Heart left ventricle (tissue), 16 donors: ENCODE data around the gene ARHGEF3. TPM values are rescaled to one million over a fixed set of nuclear protein-coding genes. Genes with fewer than 3 reads are reported as not detected.
"Not testable (repeated sequence)": the region's sequence is repeated elsewhere in the genome, so short reads cannot be mapped to it uniquely, and the experiment has no call there.

Source experiments
- ATAC-seq, 4 donors: fragments of 200-7000 bp; cut with Tn5 transposase; one replicate each; pipeline ENCODE4 v1.9.1; 2020 to 2022; ENCODE audit warnings: moderate library complexity in 4 of 4, mild to moderate bottlenecking in 3 of 4, moderate number of reproducible peaks in 1 of 4
- DNase-seq, 5 donors: peaks; one replicate each; pipeline ENCODE4 v3.0.0-alpha.2; 2020
- H3K27ac ChIP-seq, 12 donors: fragments of 200-600 bp; sonication (generic) in 4 of 12; one replicate each; pipeline versions ENCODE4 v1.5.0 to v1.8.0; 2016 to 2022; ENCODE audit warnings: mild to moderate bottlenecking in 2 of 12
- H3K27me3 ChIP-seq, 9 donors: fragments of 200-600 bp; sonication (generic) in 2 of 9; one replicate each; pipeline versions ENCODE4 v1.5.1 to v1.8.0; 2016 to 2022; ENCODE audit warnings: mild to moderate bottlenecking in 3 of 9
- H3K36me3 ChIP-seq, 9 donors: fragments of 200-600 bp; sonication (generic) in 2 of 9; one replicate each; pipeline versions ENCODE4 v1.5.0 to v1.8.0; 2018 to 2022; ENCODE audit warnings: mild to moderate bottlenecking in 2 of 9
- H3K4me1 ChIP-seq, 12 donors: fragments of 200-600 bp; sonication (generic) in 4 of 12; one replicate each; pipeline versions ENCODE4 v1.5.0 to v1.8.0; 2016 to 2022; ENCODE audit warnings: mild to moderate bottlenecking in 3 of 12
- H3K4me3 ChIP-seq, 12 donors: fragments of 200-600 bp; sonication (generic) in 4 of 12; one replicate each; pipeline versions ENCODE4 v1.5.0 to v1.8.0; 2017 to 2022; ENCODE audit warnings: mild to moderate bottlenecking in 9 of 12, moderate library complexity in 4 of 12
- H3K9me3 ChIP-seq, 12 donors: fragments of 200-600 bp; sonication (generic) in 4 of 12; one replicate each; pipeline versions ENCODE4 v1.5.0 to v1.8.0; 2016 to 2022; ENCODE audit warnings: mild to moderate bottlenecking in 1 of 12
- CTCF ChIP-seq, 12 donors: fragments of 200-600 bp; sonication (generic) in 4 of 12; IDR thresholded peaks; one replicate each; pipeline versions ENCODE4 v1.5.0 to v1.8.0; 2018 to 2022; ENCODE audit warnings: antibody characterized with exemption in 12 of 12, mild to moderate bottlenecking in 5 of 12
- POLR2A ChIP-seq, 2 donors: fragments of 450-650 bp; IDR thresholded peaks; one replicate each; pipeline ENCODE4 v1.6.1; 2017; ENCODE audit warnings: antibody characterized with exemption in 2 of 2, mild to moderate bottlenecking in 2 of 2, moderate library complexity in 2 of 2
- WGBS, 4 donors: extraction: QIAGEN DNeasy Blood & Tissue Kit in 2 of 4; methylation state at CpG; one replicate each; pipeline versions ENCODE4 v1.1.5 to v1.1.7; 2013 to 2018; 5-methylcytosine and 5-hydroxymethylcytosine counted together
- intact Hi-C, 10 donors: fragments of 100-400 bp; cut with DNase I; formaldehyde crosslinking; loops; one replicate each; pipeline versions ENCODE4 v1.11.1 to v1.14.2; 2022
- polyA plus RNA-seq, 2 donors: library from polyadenylated mRNA; stranded (reverse); fragments of 200-250 nt; gene quantifications; one replicate each; pipeline ENCODE4 v1.2.3, GENCODE V29; 2013
- total RNA-seq, 9 donors: library from RNA; depleted of rRNA in 2 of 9; stranded (reverse); fragments of >200 nt in 2 of 9; fragmentation: NEBNext Ultra II Directional in 3 of 9; extraction: Animal tissue kit (Norgen Biotek cat#: 25700) in 3 of 9; gene quantifications; one replicate each; pipeline versions ENCODE4 v1.1.0 to v1.2.4, GENCODE V29; 2016 to 2023
- donor health status: ischemic (EF 13 %, LVEDD 7.1; RV severe dilation, severe dysfunction).
- donor health status: healthy with polysubstance abuse.
- donor health status: DM: no; HTN: yes; CAD: no.
- donor health status: DM: no; HTN: no; CAD: no.
- donor health status: ischemic (EF 25% LVEDD 6.9; RV normal size, moderate dysfunction).
- donor health status: ischemic (EF 25% LVEDD 5.7; RV mildly dilated, moderate dysfunction).
- donor health status: healthy.
- donor health status: DM: yes; HTN: yes; CAD: no.
- donor health status: ischemic (EF 35%, LVEDD 5.7; RV mildly dilated, moderate dysfunction).
- donor health status: nonischemic (EF 11% LVEDD 7.7; RV severe dilation, severe dysfunction).
- donor health status: DM: yes; HTN: yes; CAD: no.
- donor health status: PGD.
- donor health status: ischemic (EF 29% LVEDD 5.4; RV normal size, mild dysfunction).
- donor health status: nonischemic (EF 23%, LVEDD 6.1; RV moderate dilation, normal function).

ARHGEF3 gene
- total and polyA plus RNA-seq, 11 donors: 6.5 to 36.8 (median 16.8) TPM

DNA sequence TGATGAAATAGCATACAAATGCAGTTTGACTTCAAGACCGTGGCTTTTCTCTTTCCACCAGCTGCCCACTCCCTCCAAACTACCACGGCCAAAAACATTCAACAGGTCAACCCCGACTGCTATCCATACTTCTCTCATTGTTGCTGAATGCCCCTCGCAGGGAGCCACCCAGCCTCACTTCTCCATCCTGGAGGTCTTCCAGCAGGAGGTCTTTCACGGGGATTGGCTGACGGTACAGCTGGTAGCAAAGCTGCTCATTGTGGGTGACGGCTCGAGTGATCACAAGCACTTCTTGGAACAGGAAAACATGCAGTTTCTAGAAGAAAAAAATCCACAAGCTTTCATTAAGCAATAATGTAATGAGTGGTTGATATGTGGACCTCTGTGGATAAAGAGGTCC, 69.6 kb downstream of the ARHGEF3 start:
- 92 to 96% (median 93%) methylated on average over 8 of the region's 8 CpGs for WGBS, 4 donors
- H3K9me3 ChIP-seq: no peaks in the 10 kb centered on the region
- H3K4me3 ChIP-seq: no peak overlapping the region
- ATAC-seq (no peak), DNase-seq (no peak)
- no peak overlapping the region for H3K27ac ChIP-seq
- TF ChIP-seq CTCF (IDR thresholded peaks at IDR 0.05): no peak
- no peaks in the 10 kb centered on the region for H3K27me3 ChIP-seq
- H3K36me3 ChIP-seq: peaks cover 3 to 97% (median 78%) of the 10 kb centered on the region in 9 donors
- intact Hi-C loops: no loop called here
- H3K4me1 ChIP-seq: no peaks in the 10 kb centered on the region

DNA sequence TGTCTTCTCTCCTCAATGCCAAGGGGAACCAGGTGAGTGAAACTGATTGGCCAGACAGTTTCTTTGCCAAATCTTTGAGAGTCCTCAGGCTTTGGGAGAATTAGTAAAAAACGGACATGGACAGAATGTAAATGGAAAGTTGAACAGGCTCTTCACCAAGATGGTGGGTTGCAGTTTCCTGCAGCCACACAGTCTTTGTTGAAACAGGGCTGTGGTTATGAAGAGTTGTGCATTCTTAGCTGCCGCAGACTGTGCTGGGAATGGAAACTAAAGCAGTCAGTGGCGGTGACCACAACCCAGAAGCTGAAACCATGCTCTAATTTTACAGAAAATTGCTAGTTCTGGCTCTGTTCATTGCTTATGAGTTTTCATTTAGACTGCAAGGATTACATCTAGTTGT, 76.6 kb downstream of the ARHGEF3 start:
- intact Hi-C loops: no loop called here
- peaks cover 0 to 69% (median 59%) of the 10 kb centered on the region in 9 donors for H3K36me3 ChIP-seq
- 83 to 91% (median 88%) methylated on average over 3 of the region's 3 CpGs for WGBS, 4 donors

DNA sequence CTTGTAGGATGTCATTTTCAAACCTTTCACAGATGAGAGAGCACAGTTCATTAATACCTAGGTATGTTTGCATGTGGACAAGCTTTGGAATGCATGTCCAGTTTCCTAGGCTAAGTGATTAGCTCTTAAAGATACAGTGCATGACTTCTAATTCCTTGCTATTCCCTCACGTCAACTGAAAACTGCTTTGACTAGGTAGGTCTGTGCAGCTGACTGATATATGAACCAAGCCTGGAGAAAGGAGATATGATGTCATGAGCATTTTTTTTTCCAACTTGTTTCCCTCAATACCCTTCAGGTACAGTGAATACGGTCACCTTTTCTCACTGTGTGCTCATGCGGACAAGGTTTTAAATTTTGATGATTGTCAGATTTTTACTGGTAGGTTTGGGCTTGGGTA, 77.1 kb downstream of the ARHGEF3 start:
- intact Hi-C loops: no loop called here
- Histone ChIP-seq H3K4me1 (no peaks in the 10 kb centered on the region), H3K9me3 (no peaks in the 10 kb centered on the region), H3K27me3 (no peaks in the 10 kb centered on the region), H3K27ac (peak overlapping the region in 1 of 12 donors; percentile 4), H3K36me3 (peaks cover 0 to 64% (median 54%) of the 10 kb centered on the region in 9 donors), H3K4me3 (no peak overlapping the region)
- TF ChIP-seq CTCF (IDR thresholded peaks at IDR 0.05) (no peak), POLR2A (IDR thresholded peaks at IDR 0.05) (no peak)
- WGBS, 4 donors: 94 to 96% (median 95%) methylated on average over 3 of the region's 3 CpGs
- DNase-seq (no peak), ATAC-seq (no peak)

More for the DNA sequence above, 76.6 kb downstream of the ARHGEF3 start:
- Histone ChIP-seq H3K4me1 (no peaks in the 10 kb centered on the region), H3K4me3 (no peak overlapping the region), H3K9me3 (no peaks in the 10 kb centered on the region), H3K27ac (peak overlapping the region in 1 of 12 donors; percentile 4), H3K27me3 (no peaks in the 10 kb centered on the region)
- no peak for TF ChIP-seq POLR2A (IDR thresholded peaks at IDR 0.05)
- TF ChIP-seq CTCF (IDR thresholded peaks at IDR 0.05): no peak
- ATAC-seq (no peak), DNase-seq (no peak)

GRCh38 chr3:56720849-56721248, 80.9 kb downstream of the ARHGEF3 start:
- H3K27ac ChIP-seq: no peak overlapping the region
- DNase-seq: no peak
- peaks cover 0 to 5% (median 0%) of the 10 kb centered on the region in 12 donors for H3K9me3 ChIP-seq
- H3K27me3 ChIP-seq: no peaks in the 10 kb centered on the region
- no peak overlapping the region for H3K4me3 ChIP-seq
- TF ChIP-seq POLR2A (IDR thresholded peaks at IDR 0.05) (no peak), CTCF (IDR thresholded peaks at IDR 0.05) (no peak)
- peaks cover 0 to 26% (median 16%) of the 10 kb centered on the region in 9 donors for H3K36me3 ChIP-seq
- no peaks in the 10 kb centered on the region for H3K4me1 ChIP-seq
- intact Hi-C loops: no loop called here
- no peak for ATAC-seq

- H3K27me3 ChIP-seq, H3K27ac ChIP-seq, H3K4me1 ChIP-seq, H3K4me3 ChIP-seq, DNase-seq, ATAC-seq, intact Hi-C loops: not testable (repeated sequence)
- 86 to 98% (median 94%) methylated on average over 8 to 21 of the region's 21 CpGs for WGBS, 4 donors
- peaks cover 0 to 10% (median 2%) of the 10 kb centered on the region in 9 donors for H3K36me3 ChIP-seq
- H3K9me3 ChIP-seq: peaks cover 0 to 15% (median 3%) of the 10 kb centered on the region in 12 donors
Measured at GRCh38 chr3:56718809-56719208, 82.9 kb downstream of the ARHGEF3 start.
